Endothelial cell of umbilical vein (primary cell): ENCODE measurements around the gene CDC42SE2. TPM values are rescaled to one million over a fixed set of nuclear protein-coding genes. Genes with fewer than 3 reads are reported as not detected.
A peak's percentile ranks its signal among the peaks of the same experiment; 100 is the strongest.

Experiments used
- BruUV-seq: library from RNA; stranded (reverse); fragments of 400-500 nt; replicated peaks from 2 replicates; lab custom pipeline; 2021; lab: Mats Ljungman, UMichigan
- CTCF ChIA-PET: fragments of 300-600, 350-600 bp; sonication (Branson Sonifier 250); formaldehyde crosslinking; loops from one replicate; lab custom pipeline; 2021; ENCODE audit warnings: antibody characterized with exemption, inconsistent platforms; lab: Charles Lee
- POLR2A ChIA-PET: fragments of 300-600, 350-600 bp; sonication (Branson Sonifier 250); formaldehyde crosslinking; loops from one replicate; lab custom pipeline; 2021; ENCODE audit warnings: antibody characterized with exemption, inconsistent platforms; lab: Charles Lee
- DNase-seq: peaks from one replicate; pipeline ENCODE4 v3.0.0-alpha.2; 2011; ENCODE audit warnings: low read depth, low spot score
- FAIRE-seq: peaks from 2 replicates; lab custom pipeline; 2011; peaks lifted over from hg19 to GRCh38; lab: Jason Lieb, UNC
- H2AFZ ChIP-seq: 2 replicates; pipeline ENCODE4 v1.6.0; 2012; ENCODE audit warnings: low read depth, low read length, control low read depth, inconsistent platforms
- H3K27ac ChIP-seq: 2 replicates; pipeline ENCODE4 v1.5.1; 2011; ENCODE audit warnings: low read depth, mild to moderate bottlenecking, control low read depth, low read length, moderate library complexity; ENCODE audit not compliant: insufficient read depth
- H3K27me3 ChIP-seq, 2 experiments: 2 replicates each; pipeline versions ENCODE4 v1.6.0 to v1.6.1; 2011; ENCODE audit warnings: low read length in 2 of 2, mixed read lengths in 1 of 2; ENCODE audit not compliant: control insufficient read depth in 2 of 2, insufficient read depth in 2 of 2
- H3K36me3 ChIP-seq, 2 experiments: 2 replicates in 1 of 2; 3 replicates in 1 of 2; pipeline ENCODE4 v1.5.1; 2011; ENCODE audit warnings: low read length in 2 of 2, mild to moderate bottlenecking in 1 of 2, moderate library complexity in 1 of 2; ENCODE audit not compliant: control insufficient read depth in 2 of 2, insufficient read depth in 2 of 2; ENCODE audit errors: extremely low read depth in 1 of 2
- H3K4me1 ChIP-seq: 3 replicates; pipeline ENCODE4 v1.5.1; 2011; ENCODE audit warnings: mild to moderate bottlenecking, low read length; ENCODE audit not compliant: control insufficient read depth, insufficient read depth; ENCODE audit errors: extremely low read depth
- H3K4me2 ChIP-seq: 2 replicates; pipeline ENCODE4 v1.6.1; 2011; ENCODE audit warnings: low read length, control low read depth, mixed read lengths; ENCODE audit not compliant: insufficient read depth
- H3K4me3 ChIP-seq, 3 experiments: fragments of 200-600 bp in 1 of 3; sonication (generic), shearing (Covaris generic) in 1 of 3; replicated peaks in 1 of 3; 2 replicates each; pipeline ENCODE4 v1.5.1; 2011 to 2016; ENCODE audit warnings: control low read depth in 3 of 3, low read length in 3 of 3, mild to moderate bottlenecking in 2 of 3, inconsistent platforms in 1 of 3, low read depth in 1 of 3, moderate library complexity in 1 of 3; ENCODE audit not compliant: insufficient read depth in 1 of 3
- H3K79me2 ChIP-seq: 2 replicates; pipeline ENCODE4 v1.6.0; 2012; ENCODE audit warnings: low read length, inconsistent platforms; ENCODE audit not compliant: control insufficient read depth, insufficient read depth
- H3K9ac ChIP-seq: replicated peaks from 2 replicates; pipeline ENCODE3; 2011; ENCODE audit warnings: low read length, control low read depth; ENCODE audit not compliant: insufficient read depth; ENCODE audit errors: extremely low read depth
- H3K9me1 ChIP-seq: replicated peaks from 3 replicates; pipeline ENCODE4 v1.6.0; 2011; ENCODE audit warnings: mild to moderate bottlenecking, low read length; ENCODE audit not compliant: control insufficient read depth, insufficient read depth; ENCODE audit errors: extremely low read depth
- H3K9me3 ChIP-seq: replicated peaks from 2 replicates; pipeline ENCODE4 v1.5.1; 2012; ENCODE audit warnings: low read length, inconsistent platforms; ENCODE audit not compliant: control insufficient read depth, insufficient read depth
- H4K20me1 ChIP-seq: replicated peaks from 2 replicates; pipeline ENCODE3; 2011; ENCODE audit warnings: mild to moderate bottlenecking, low read length; ENCODE audit not compliant: control insufficient read depth, insufficient read depth; ENCODE audit errors: extremely low read depth
- CTCF ChIP-seq, 2 donors: IDR thresholded peaks; 1 replicate in 1 of 2; 2 replicates in 1 of 2; pipeline ENCODE4 v1.5.1; 2011; ENCODE audit warnings: low read length in 2 of 2, mild to moderate bottlenecking in 2 of 2, moderate library complexity in 2 of 2, control low read depth in 1 of 2, inconsistent platforms in 1 of 2, low read depth in 1 of 2; ENCODE audit not compliant: insufficient read depth in 1 of 2; ENCODE audit errors: extremely low read depth in 1 of 2
- EZH2 ChIP-seq: IDR thresholded peaks from 2 replicates; pipeline ENCODE4 v1.6.1; 2012; ENCODE audit warnings: borderline replicate concordance, low read depth, mild to moderate bottlenecking, moderate library complexity, low read length, inconsistent platforms; ENCODE audit not compliant: severe bottlenecking
- FOS ChIP-seq: IDR thresholded peaks from 2 replicates; pipeline ENCODE4 v1.6.1; 2011; ENCODE audit warnings: mild to moderate bottlenecking, low read length, moderate library complexity, borderline replicate concordance; ENCODE audit not compliant: insufficient read depth
- GATA2 ChIP-seq: IDR thresholded peaks from 2 replicates; pipeline ENCODE4 v1.7.0; 2011; ENCODE audit warnings: low read depth, mild to moderate bottlenecking, moderate library complexity, mixed read lengths, low read length; ENCODE audit not compliant: insufficient read length, insufficient read depth
- JUN ChIP-seq: IDR thresholded peaks from 2 replicates; pipeline ENCODE4 v1.6.1; 2011; ENCODE audit warnings: borderline replicate concordance, low read depth; ENCODE audit not compliant: insufficient read length, insufficient read depth
- MAX ChIP-seq: IDR thresholded peaks from 2 replicates; pipeline ENCODE4 v1.6.1; 2011; ENCODE audit not compliant: insufficient read depth, insufficient read length
- MYC ChIP-seq: IDR thresholded peaks from one replicate; pipeline ENCODE4 v1.6.1; 2011; ENCODE audit warnings: mild to moderate bottlenecking, low read depth, low read length
- POLR2A ChIP-seq: IDR thresholded peaks from 2 replicates; pipeline ENCODE4 v1.6.1; 2012; ENCODE audit warnings: low read depth, mild to moderate bottlenecking, control low read depth, low read length
- POLR2AphosphoS5 ChIP-seq: IDR thresholded peaks from 2 replicates; pipeline ENCODE4 v1.6.1; 2012; ENCODE audit warnings: low read depth, mild to moderate bottlenecking, control low read depth, low read length, moderate library complexity; ENCODE audit not compliant: insufficient read depth
- dilution Hi-C: fragments of 300-500 bp; cut with MboI; formaldehyde crosslinking; loops from one replicate; pipeline ENCODE4 v1.15.0; 2019; ENCODE audit warnings: low sequenced_read_pairs; ENCODE audit not compliant: extremely low pct_ligation_motif_present
- intact Hi-C: fragments of 100-400 bp; cut with micrococcal nuclease; formaldehyde crosslinking; loops from one replicate; pipeline ENCODE4 v1.10.0; 2022
- polyA plus RNA-seq, 4 experiments: library from polyadenylated mRNA; depleted of rRNA in 3 of 4; stranded (reverse) in 3 of 4; unstranded in 1 of 4; fragments of >200 nt; gene quantifications; 2 replicates each; pipeline versions ENCODE4 v1.2.1 to v1.2.3, GENCODE V29; 2011 to 2012; ENCODE audit warnings: missing spikeins in 1 of 4
- total RNA-seq: library from RNA; stranded (reverse); gene quantifications from 2 replicates; pipeline ENCODE4 v1.2.3, GENCODE V29; 2021

The CDC42SE2 gene
- total and polyA plus RNA-seq, 2 donors (not counting 3 experiments of a cell fraction or from before 2014, with no cell fraction given), result 14.7 to 21.9 TPM

GRCh38 chr5:131381021-131381420, 117.2 kb downstream of the CDC42SE2 start:
- DNase-seq (no peak), FAIRE-seq (no peak)
- H3K9ac ChIP-seq, result no peak overlapping the region
- ChIA-PET CTCF (interaction anchor here (1.7 to 2.0 kb wide), 3 partner anchors 117 to 218 kb away, joined by 6 to 20 read pairs (median 6); partner anchors contain the start of genes CDC42SE2 and HINT1), POLR2A (no interaction called here)
- no peaks in the 10 kb centered on the region for H3K27me3 ChIP-seq
- no peak overlapping the region for H2AFZ ChIP-seq
- H3K4me2 ChIP-seq, result no peak overlapping the region
- H3K9me1 ChIP-seq, result no peaks in the 10 kb centered on the region
- no TSS peak for BruUV-seq
- H3K4me1 ChIP-seq, result peaks cover 35% of the 10 kb centered on the region
- H3K9me3 ChIP-seq, result no peaks in the 10 kb centered on the region
- no peak for TF ChIP-seq EZH2
- TF ChIP-seq POLR2AphosphoS5, result no peak
- TF ChIP-seq FOS, result no peak
- no peak for TF ChIP-seq MYC
- no peak for TF ChIP-seq JUN
- no peak for TF ChIP-seq MAX
- no peak for TF ChIP-seq GATA2
- TF ChIP-seq POLR2A, result no peak
- TF ChIP-seq CTCF (IDR thresholded peaks at IDR 0.05; ENCODE audit: extremely low read depth in 1 of 2, insufficient read depth in 1 of 2, low read depth in 1 of 2, low read length in 2 of 2), result no peak
- dilution Hi-C loops, result no loop called here
- H3K36me3 ChIP-seq, result no peaks in the 10 kb centered on the region
- H4K20me1 ChIP-seq, result no peaks in the 10 kb centered on the region
- no peak overlapping the region for H3K4me3 ChIP-seq
- intact Hi-C loops, result no loop called here
- peaks cover 12% of the 10 kb centered on the region for H3K79me2 ChIP-seq
- H3K27ac ChIP-seq, result peak overlapping the region; percentile 99
